Trophoblast cell (in vitro differentiated cells and primary cell): Measurements from ENCODE around the gene ZFHX3.

Experiments
- DNase-seq, 2 donors: peaks; one replicate each; pipeline ENCODE4 v3.0.0-alpha.2; 2016
- H2AFZ ChIP-seq: 2 replicates; pipeline ENCODE4 v1.6.1; 2013; ENCODE audit warnings: low read length, moderate library complexity, mild to moderate bottlenecking; ENCODE audit not compliant: insufficient read depth, poor library complexity
- H2AK5ac ChIP-seq: 2 replicates; pipeline ENCODE4 v1.6.1; 2013; ENCODE audit warnings: mild to moderate bottlenecking, low read length
- H2BK120ac ChIP-seq: 2 replicates; pipeline ENCODE4 v1.6.1; 2013; ENCODE audit warnings: low read length, mild to moderate bottlenecking, moderate library complexity; ENCODE audit not compliant: insufficient read depth, poor library complexity
- H2BK12ac ChIP-seq: 2 replicates; pipeline ENCODE4 v1.6.1; 2013; ENCODE audit warnings: mild to moderate bottlenecking, low read length, moderate library complexity
- H2BK5ac ChIP-seq: 2 replicates; pipeline ENCODE4 v1.6.1; 2013; ENCODE audit warnings: low read length, low read depth, moderate library complexity, mild to moderate bottlenecking; ENCODE audit not compliant: poor library complexity
- H3K14ac ChIP-seq: 2 replicates; pipeline ENCODE4 v1.6.1; 2013; ENCODE audit warnings: mild to moderate bottlenecking, low read length
- H3K18ac ChIP-seq: 2 replicates; pipeline ENCODE4 v1.6.1; 2013; ENCODE audit warnings: mild to moderate bottlenecking, low read length
- H3K23ac ChIP-seq: 2 replicates; pipeline ENCODE4 v1.6.1; 2013; ENCODE audit warnings: low read length
- H3K27ac ChIP-seq: 2 replicates; pipeline ENCODE4 v1.5.1; 2013; ENCODE audit warnings: low read depth, mild to moderate bottlenecking, inconsistent platforms, low read length, moderate library complexity
- H3K27me3 ChIP-seq: 2 replicates; pipeline ENCODE4 v1.6.1; 2013; ENCODE audit warnings: inconsistent platforms, mild to moderate bottlenecking, low read length, moderate library complexity; ENCODE audit not compliant: insufficient read depth
- H3K36me3 ChIP-seq, 2 experiments: 1 replicate in 1 of 2; 2 replicates in 1 of 2; pipeline ENCODE4 v1.6.1; 2013; ENCODE audit warnings: low read length in 2 of 2, mild to moderate bottlenecking in 2 of 2, moderate library complexity in 1 of 2; ENCODE audit not compliant: insufficient read depth in 2 of 2, control insufficient read depth in 1 of 2
- H3K4ac ChIP-seq: 2 replicates; pipeline ENCODE4 v1.6.1; 2013; ENCODE audit warnings: low read depth, mild to moderate bottlenecking, low read length, moderate library complexity
- H3K4me1 ChIP-seq, 2 experiments: 1 replicate in 1 of 2; 2 replicates in 1 of 2; pipeline ENCODE4 v1.6.1; 2013; ENCODE audit warnings: low read length in 2 of 2, mild to moderate bottlenecking in 2 of 2, moderate library complexity in 1 of 2; ENCODE audit not compliant: insufficient read depth in 2 of 2, control insufficient read depth in 1 of 2
- H3K4me2 ChIP-seq: 2 replicates; pipeline ENCODE4 v1.6.1; 2013; ENCODE audit warnings: inconsistent platforms, mild to moderate bottlenecking, low read length, moderate library complexity
- H3K4me3 ChIP-seq: 2 replicates; pipeline ENCODE4 v1.5.1; 2013; ENCODE audit warnings: mild to moderate bottlenecking, low read depth, low read length, inconsistent platforms
- H3K79me1 ChIP-seq: one replicate; pipeline ENCODE4 v1.6.1; 2013; ENCODE audit warnings: low read length
- H3K79me2 ChIP-seq: 2 replicates; pipeline ENCODE4 v1.6.1; 2013; ENCODE audit warnings: low read length, mild to moderate bottlenecking; ENCODE audit not compliant: control insufficient read depth, insufficient read depth, poor library complexity
- H3K9ac ChIP-seq: 2 replicates; pipeline ENCODE4 v1.6.1; 2013; ENCODE audit warnings: mild to moderate bottlenecking, low read length
- H3K9me3 ChIP-seq: 2 replicates; pipeline ENCODE4 v1.6.1; 2013; ENCODE audit warnings: low read depth, mild to moderate bottlenecking, control low read depth, inconsistent platforms, low read length; ENCODE audit not compliant: insufficient read depth
- H4K12ac ChIP-seq: 2 replicates; pipeline ENCODE4 v1.6.1; 2013; ENCODE audit warnings: low read depth, mild to moderate bottlenecking, low read length, moderate library complexity
- H4K8ac ChIP-seq: 2 replicates; pipeline ENCODE4 v1.6.1; 2013; ENCODE audit warnings: low read depth, mild to moderate bottlenecking, low read length, moderate library complexity
- H4K91ac ChIP-seq: one replicate; pipeline ENCODE4 v1.6.1; 2013; ENCODE audit warnings: low read depth, mild to moderate bottlenecking, low read length, moderate library complexity
- WGBS: extraction: QIAGEN DNeasy Blood & Tissue Kit; methylation state at CpG from one replicate; pipeline ENCODE4 v1.1.7; 2013; ENCODE audit warnings: missing lambda C conversion rate; ENCODE audit not compliant: insufficient read length, insufficient coverage; ENCODE audit errors: extremely low coverage; 5-methylcytosine and 5-hydroxymethylcytosine counted together

ZFHX3 gene

DNA sequence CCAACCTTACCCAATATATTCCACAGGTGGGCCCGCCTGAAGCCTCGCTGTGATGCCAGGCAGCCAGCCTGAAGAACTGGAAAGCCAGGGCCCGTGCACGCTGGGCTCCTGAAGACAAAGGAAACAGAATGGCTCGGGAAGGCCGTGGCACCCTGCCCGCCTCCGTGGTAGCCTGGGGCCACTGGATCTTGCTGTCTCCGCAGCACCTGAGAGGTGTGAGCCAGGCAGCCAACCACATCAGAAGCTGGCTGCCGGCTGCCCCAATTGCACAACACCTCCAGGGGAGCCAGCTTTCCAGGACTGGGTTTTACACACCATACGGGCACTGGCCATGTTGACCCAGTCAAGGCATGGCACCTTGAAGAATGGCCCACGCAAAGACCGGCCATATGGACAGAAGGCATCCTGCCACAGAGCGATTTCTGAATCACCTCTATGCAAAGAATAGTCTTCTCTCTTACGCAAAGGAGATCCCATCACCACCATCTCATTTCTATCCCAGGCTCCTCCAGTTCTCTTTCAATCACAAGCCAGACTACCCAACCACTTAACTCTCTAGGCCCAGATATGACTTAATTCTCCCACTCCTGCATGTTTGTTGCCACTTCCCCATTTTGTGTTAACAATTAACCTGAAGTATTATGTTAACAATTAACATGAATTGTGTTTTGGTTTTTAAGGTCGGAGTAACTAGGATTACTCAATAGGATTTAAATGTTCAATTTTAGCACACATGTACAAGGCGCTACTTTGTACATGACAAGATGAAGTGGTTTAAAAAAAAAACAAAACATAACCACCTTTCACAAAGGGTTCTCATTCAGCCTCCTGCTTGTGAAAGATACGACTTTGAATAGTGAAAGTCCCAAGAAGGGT is 32.1 kb downstream of the ZFHX3 start:
- Histone ChIP-seq H4K91ac (no peak overlapping the region), H3K14ac (no peak overlapping the region), H2AK5ac (no peak overlapping the region), H3K23ac (no peak overlapping the region), H2BK5ac (no peak overlapping the region), H2BK12ac (no peak overlapping the region), H4K12ac (no peak overlapping the region), H3K36me3 (no peaks in the 10 kb centered on the region), H3K9me3 (no peaks in the 10 kb centered on the region), H3K18ac (peak overlapping the region; percentile 29), H3K9ac (no peak overlapping the region), H3K79me2 (peaks cover 25% of the 10 kb centered on the region), H3K4me1 (peaks cover 30 to 35% of the 10 kb centered on the region in 2 experiments), H3K79me1 (peaks cover 13% of the 10 kb centered on the region), H3K27me3 (no peaks in the 10 kb centered on the region), H3K4me3 (no peak overlapping the region), H3K4me2 (no peak overlapping the region), H2AFZ (no peak overlapping the region), H4K8ac (no peak overlapping the region), H3K27ac (no peak overlapping the region), H2BK120ac (no peak overlapping the region), H3K4ac (peak overlapping the region; percentile 74)
- DNase-seq: peak; percentile 84 to 85
- no CpG with 5 or more reads among the region's 18 CpGs for WGBS

DNA sequence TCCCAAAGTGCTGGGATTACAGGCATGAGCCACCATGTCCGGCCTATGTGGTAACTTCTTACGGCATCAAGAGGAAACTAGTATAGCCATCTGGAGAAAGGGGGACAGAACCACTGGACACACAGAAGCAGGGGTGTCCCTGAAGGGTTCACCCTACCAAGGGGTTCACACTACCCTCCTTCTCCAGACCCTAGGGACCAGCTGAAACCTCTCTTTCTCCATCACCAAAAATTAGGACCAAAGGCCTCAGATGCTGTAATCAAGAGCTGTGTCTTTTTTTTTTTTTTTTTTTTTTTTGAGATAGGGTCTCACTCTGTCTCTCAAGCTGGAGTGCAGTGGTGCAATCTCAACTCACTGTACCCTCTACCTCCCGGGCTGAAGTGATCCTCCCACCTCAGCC is 33.2 kb downstream of the ZFHX3 start:
- Histone ChIP-seq H3K27me3 (no peaks in the 10 kb centered on the region), H2BK120ac (no peak overlapping the region), H2BK12ac (no peak overlapping the region), H2AK5ac (no peak overlapping the region), H3K36me3 (no peaks in the 10 kb centered on the region), H3K14ac (no peak overlapping the region), H3K4ac (peak overlapping the region; percentile 59), H2BK5ac (no peak overlapping the region), H3K9me3 (peaks cover 3% of the 10 kb centered on the region), H4K12ac (no peak overlapping the region), H4K8ac (no peak overlapping the region), H3K9ac (no peak overlapping the region), H3K79me1 (peaks cover 13% of the 10 kb centered on the region), H3K27ac (no peak overlapping the region), H3K79me2 (peaks cover 25% of the 10 kb centered on the region), H2AFZ (no peak overlapping the region), H3K4me3 (no peak overlapping the region), H3K4me1 (peaks cover 30 to 33% of the 10 kb centered on the region in 2 experiments), H3K18ac (no peak overlapping the region), H4K91ac (no peak overlapping the region), H3K23ac (no peak overlapping the region), H3K4me2 (no peak overlapping the region)
- no peak for DNase-seq
- WGBS: no CpG with 5 or more reads among the region's 3 CpGs

DNA sequence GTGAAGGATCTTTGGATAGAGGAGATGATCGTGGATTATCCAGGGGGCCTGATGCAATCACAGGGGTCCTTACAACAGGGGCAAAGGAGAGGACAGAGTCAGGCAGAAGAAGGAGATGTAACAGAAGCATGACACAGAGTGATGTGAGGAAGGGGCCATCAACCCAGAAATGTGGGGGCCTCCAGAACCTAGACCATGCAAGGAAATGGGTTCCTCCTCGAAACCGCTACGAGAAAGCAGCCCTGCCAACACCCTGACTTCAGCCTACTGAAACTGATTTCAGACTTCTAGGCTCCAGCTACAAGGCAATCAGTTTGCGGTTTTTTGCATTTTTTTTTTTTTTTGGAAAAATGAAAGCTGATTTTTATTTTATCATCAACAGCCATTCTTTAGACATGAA is 34.0 kb downstream of the ZFHX3 start:
- Histone ChIP-seq H3K14ac (no peak overlapping the region), H3K4me1 (peaks cover 22 to 25% of the 10 kb centered on the region in 2 experiments), H3K79me1 (peaks cover 7% of the 10 kb centered on the region), H4K8ac (no peak overlapping the region), H4K91ac (no peak overlapping the region), H2BK5ac (no peak overlapping the region), H2BK12ac (no peak overlapping the region), H3K9ac (no peak overlapping the region), H3K9me3 (peaks cover 3% of the 10 kb centered on the region), H3K4me3 (no peak overlapping the region), H3K36me3 (no peaks in the 10 kb centered on the region), H3K23ac (no peak overlapping the region), H3K79me2 (peaks cover 20% of the 10 kb centered on the region), H3K27me3 (no peaks in the 10 kb centered on the region), H3K4me2 (no peak overlapping the region), H2AFZ (no peak overlapping the region), H3K18ac (no peak overlapping the region), H3K27ac (no peak overlapping the region), H3K4ac (peak overlapping the region; percentile 74), H2BK120ac (no peak overlapping the region), H2AK5ac (no peak overlapping the region), H4K12ac (no peak overlapping the region)
- DNase-seq: no peak
- no CpG with 5 or more reads among the region's 5 CpGs for WGBS

DNA sequence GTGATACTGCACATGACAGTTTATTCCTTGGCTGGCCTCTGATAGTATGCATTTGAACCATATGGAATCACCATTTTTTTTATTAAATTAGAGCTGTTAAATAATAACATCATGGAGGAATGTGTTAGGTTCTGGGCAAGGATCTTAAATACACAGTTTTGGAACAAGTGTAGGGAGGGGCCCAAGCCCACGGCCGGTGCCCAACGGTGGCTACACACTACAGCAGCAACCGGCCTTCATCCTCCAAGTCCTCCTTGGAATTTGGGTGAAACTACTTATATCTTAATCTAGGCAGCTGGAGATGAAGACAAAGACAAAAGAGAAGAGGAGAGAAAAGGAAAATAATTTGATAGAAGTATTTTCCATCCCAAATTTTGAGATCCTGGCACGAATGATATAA is 35.6 kb downstream of the ZFHX3 start:
- no peak overlapping the region for H3K4me2 ChIP-seq
- no peak overlapping the region for H3K4ac ChIP-seq
- no peak overlapping the region for H3K9ac ChIP-seq
- H4K8ac ChIP-seq: no peak overlapping the region
- peaks cover 6% of the 10 kb centered on the region for H3K79me1 ChIP-seq
- no peak for DNase-seq
- peaks cover 14% of the 10 kb centered on the region for H3K79me2 ChIP-seq
- H4K12ac ChIP-seq: no peak overlapping the region
- no peak overlapping the region for H4K91ac ChIP-seq
- H3K4me1 ChIP-seq: peaks cover 16 to 19% of the 10 kb centered on the region in 2 experiments
- no CpG with 5 or more reads among the region's 5 CpGs for WGBS
- no peak overlapping the region for H3K27ac ChIP-seq
- peaks cover 3% of the 10 kb centered on the region for H3K9me3 ChIP-seq
- H3K4me3 ChIP-seq: no peak overlapping the region
- no peak overlapping the region for H2AK5ac ChIP-seq
- H3K27me3 ChIP-seq: no peaks in the 10 kb centered on the region
- H3K23ac ChIP-seq: no peak overlapping the region
- H2AFZ ChIP-seq: no peak overlapping the region
- no peaks in the 10 kb centered on the region for H3K36me3 ChIP-seq
- H2BK120ac ChIP-seq: no peak overlapping the region
- no peak overlapping the region for H2BK5ac ChIP-seq
- H3K14ac ChIP-seq: no peak overlapping the region
- no peak overlapping the region for H2BK12ac ChIP-seq
- no peak overlapping the region for H3K18ac ChIP-seq
